Measurements from ENCODE around the gene GMEB1.

- no peak for TF ChIP-seq ISL1 (CRISPR knock-in tag; IDR thresholded peaks at IDR 0.05)
- TF ChIP-seq ZC3H10 (CRISPR knock-in tag; IDR thresholded peaks at IDR 0.05): no peak
- TF ChIP-seq TOX (CRISPR knock-in tag; IDR thresholded peaks at IDR 0.05; ENCODE audit: borderline replicate concordance): no peak
- TF ChIP-seq ARNTL (CRISPR knock-in tag; IDR thresholded peaks at IDR 0.05; ENCODE audit: borderline replicate concordance, low read depth): no peak
- TF ChIP-seq PATZ1 (CRISPR knock-in tag; IDR thresholded peaks at IDR 0.05; ENCODE audit: borderline replicate concordance): no peak
- TF ChIP-seq TCF4 (CRISPR knock-in tag; IDR thresholded peaks at IDR 0.05; ENCODE audit: borderline replicate concordance): no peak
- no peak for TF ChIP-seq ZNF565 (CRISPR knock-in tag; conservative IDR thresholded peaks at IDR 0.05; ENCODE audit: low read depth)
- no peak for TF ChIP-seq OSR1 (CRISPR knock-in tag; IDR thresholded peaks at IDR 0.05)
- no peak for TF ChIP-seq SNAI2 (CRISPR knock-in tag; IDR thresholded peaks at IDR 0.05)
- TF ChIP-seq CSDC2 (CRISPR knock-in tag; IDR thresholded peaks at IDR 0.05): no peak
- no peak for TF ChIP-seq RARB (CRISPR knock-in tag; IDR thresholded peaks at IDR 0.05)
- no peak for TF ChIP-seq TSHZ2 (CRISPR knock-in tag; IDR thresholded peaks at IDR 0.05)
- no peak for TF ChIP-seq CSRNP3 (CRISPR knock-in tag; IDR thresholded peaks at IDR 0.05)
- TF ChIP-seq BACH2 (CRISPR knock-in tag; IDR thresholded peaks at IDR 0.05; ENCODE audit: borderline replicate concordance): no peak
Measured at GRCh38 chr1:28758420-28758819, 89.8 kb downstream of the GMEB1 start.
